Measurements from ENCODE around the gene PHF21B.
"Not testable (repeated sequence)": the region's sequence is repeated elsewhere in the genome, so short reads cannot be mapped to it uniquely, and the experiment has no call there.

Gene PHF21B

GRCh38 chr22:44918925-44919392 is 90.8 kb downstream of the PHF21B start:
- DNase-seq (ENCODE audit: low read depth, low spot score): no peak

- DNase-seq (ENCODE audit: low read depth, low spot score): no peak
These were observed 91.5 kb downstream of the PHF21B start for GRCh38 chr22:44918166-44918924.

- no peak for DNase-seq (ENCODE audit: low read depth, low spot score)
These were observed 92.2 kb downstream of the PHF21B start for GRCh38 chr22:44917372-44918165.

- DNase-seq (ENCODE audit: low read depth, low spot score): no peak
These were observed 93.2 kb downstream of the PHF21B start for GRCh38 chr22:44916281-44917231.

- no peak for DNase-seq (ENCODE audit: low read depth, low spot score)
These were observed 94.4 kb downstream of the PHF21B start for GRCh38 chr22:44915441-44915840.

GRCh38 chr22:44914026-44914721 is 95.6 kb downstream of the PHF21B start:
- DNase-seq (ENCODE audit: low read depth, low spot score): no peak

GRCh38 chr22:44913198-44913983 is 96.4 kb downstream of the PHF21B start:
- no peak for DNase-seq (ENCODE audit: low read depth, low spot score)

GRCh38 chr22:44909241-44909640 is 100.6 kb downstream of the PHF21B start:
- DNase-seq (ENCODE audit: low read depth, low spot score): no peak

- DNase-seq (ENCODE audit: low read depth, low spot score): no peak
These were observed 101.8 kb downstream of the PHF21B start for GRCh38 chr22:44907765-44908737.

GRCh38 chr22:44906999-44907644 is 102.7 kb downstream of the PHF21B start:
- DNase-seq (ENCODE audit: low read depth, low spot score): no peak

GRCh38 chr22:44906248-44906936 is 103.4 kb downstream of the PHF21B start:
- DNase-seq (ENCODE audit: low read depth, low spot score): no peak

- not testable (repeated sequence) for DNase-seq (ENCODE audit: low read depth, low spot score)
These were observed 105.2 kb downstream of the PHF21B start for GRCh38 chr22:44904492-44905152.

- not testable (repeated sequence) for DNase-seq (ENCODE audit: low read depth, low spot score)
These were observed 106.6 kb downstream of the PHF21B start for GRCh38 chr22:44903164-44903563.

- DNase-seq (ENCODE audit: low read depth, low spot score): no peak
These were observed 108.5 kb downstream of the PHF21B start for GRCh38 chr22:44901301-44901700.

GRCh38 chr22:44898236-44898635 is 111.6 kb downstream of the PHF21B start:
- no peak for DNase-seq (ENCODE audit: low read depth, low spot score)

GRCh38 chr22:44895296-44896055 is 114.3 kb downstream of the PHF21B start:
- DNase-seq (ENCODE audit: low read depth, low spot score): no peak

GRCh38 chr22:44894782-44895181 is 115.0 kb downstream of the PHF21B start:
- no peak for DNase-seq (ENCODE audit: low read depth, low spot score)
